Activated effector memory CD4-positive, alpha-beta T cell treated with Interleukin-2 at 50 U/mL for 16 hours (primary cell): ENCODE data around the gene RNF144A.
"Not testable (repeated sequence)": the region's sequence is repeated elsewhere in the genome, so short reads cannot be mapped to it uniquely, and the experiment has no call there.

ENCODE experiments used
- DNase-seq: peaks from one replicate; pipeline ENCODE4 v3.0.0-alpha.2; 2020

Gene RNF144A

DNA sequence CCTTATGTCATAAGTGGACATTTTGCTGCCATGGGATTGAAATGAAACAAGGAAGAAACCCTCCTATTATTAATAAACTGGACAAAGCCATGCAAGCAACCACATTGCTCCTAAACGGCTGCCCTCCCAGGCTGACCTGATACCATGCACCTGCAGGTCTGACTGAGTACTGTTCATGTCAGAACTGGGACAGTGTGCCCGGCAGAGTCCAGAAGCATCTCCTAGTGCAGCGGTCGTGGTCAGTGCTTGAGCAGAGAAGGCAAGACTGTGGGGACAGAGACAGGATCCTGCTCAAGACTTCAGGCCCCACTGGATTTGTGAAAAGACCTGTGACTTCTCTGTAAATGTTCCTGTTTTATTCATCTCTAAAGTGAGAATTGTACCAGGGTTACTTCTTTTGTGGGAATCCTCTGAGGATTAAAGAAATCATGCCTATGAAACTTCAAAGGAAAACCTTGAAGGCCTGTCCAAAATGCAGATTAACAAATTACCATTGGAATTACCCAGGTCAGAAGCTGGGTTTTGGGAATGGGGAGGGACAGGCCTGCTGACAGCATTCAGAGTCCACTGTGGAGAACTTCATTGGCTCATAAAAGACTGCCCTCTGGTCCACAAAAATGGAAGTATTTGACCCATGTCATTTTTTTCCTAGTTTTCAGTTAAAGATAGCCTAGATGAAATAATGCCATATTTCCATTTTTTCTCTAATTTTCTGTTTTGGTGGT, 13.9 kb downstream of the RNF144A start:
- DNase-seq, result no peak

GRCh38 chr2:6931753-6932152, 14.5 kb downstream of the RNF144A start:
- no peak for DNase-seq

DNA sequence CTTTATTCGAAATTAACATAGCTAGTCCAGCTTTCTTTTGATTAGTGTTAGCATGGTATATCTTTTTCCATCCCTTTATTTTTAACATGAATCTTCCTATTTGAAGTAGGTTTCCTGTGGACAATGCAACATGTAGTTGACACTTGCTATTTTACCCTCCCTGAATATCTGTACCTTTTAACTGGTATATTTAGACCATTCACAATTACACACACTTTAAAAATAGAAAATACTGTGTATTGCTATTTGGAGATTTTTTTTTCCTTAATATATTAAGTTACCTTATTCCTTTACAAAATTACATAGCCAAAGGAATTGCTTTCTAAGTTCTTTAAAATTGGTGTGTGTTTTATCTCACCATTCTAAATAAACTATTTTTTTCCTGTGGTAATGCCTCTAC, 15.0 kb downstream of the RNF144A start:
- no peak for DNase-seq

DNA sequence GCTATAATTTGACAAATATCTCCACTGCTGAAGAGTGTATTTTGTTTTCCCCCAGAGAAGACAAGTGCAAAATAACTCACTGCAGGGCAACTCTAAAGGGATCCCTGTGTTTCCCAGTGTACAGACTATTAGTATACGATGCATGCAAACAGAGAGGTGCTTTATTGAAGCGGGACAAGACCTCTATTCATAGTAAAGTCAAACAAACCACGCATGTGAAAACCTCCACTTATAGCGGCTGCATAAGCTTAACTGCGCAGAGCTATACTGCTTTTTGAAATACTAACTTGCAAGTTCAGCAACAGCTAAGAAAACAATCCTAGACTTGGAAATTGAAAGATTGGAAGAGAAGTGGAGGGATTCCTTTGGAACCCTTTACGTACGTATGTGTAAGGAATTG, 15.6 kb downstream of the RNF144A start:
- no peak for DNase-seq

DNA sequence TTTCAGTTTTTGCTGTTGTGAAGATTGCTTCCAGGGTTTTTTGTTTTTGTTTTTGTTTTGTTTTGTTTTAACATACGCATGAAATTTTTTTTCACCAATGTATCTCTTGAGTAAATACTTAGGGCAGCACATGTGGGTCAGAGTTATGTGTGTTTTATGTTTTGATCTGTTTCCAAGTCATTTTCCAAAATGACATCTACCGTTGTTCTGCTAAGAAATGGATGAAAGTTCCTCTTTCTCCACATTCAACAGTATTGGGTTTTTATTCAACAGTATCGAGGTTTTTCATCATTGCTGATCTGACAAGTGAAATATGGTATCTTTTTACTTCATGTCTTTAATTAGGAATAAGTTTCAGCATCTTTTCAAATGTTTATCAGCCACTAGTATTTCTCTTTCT, 16.7 kb downstream of the RNF144A start:
- no peak for DNase-seq

DNA sequence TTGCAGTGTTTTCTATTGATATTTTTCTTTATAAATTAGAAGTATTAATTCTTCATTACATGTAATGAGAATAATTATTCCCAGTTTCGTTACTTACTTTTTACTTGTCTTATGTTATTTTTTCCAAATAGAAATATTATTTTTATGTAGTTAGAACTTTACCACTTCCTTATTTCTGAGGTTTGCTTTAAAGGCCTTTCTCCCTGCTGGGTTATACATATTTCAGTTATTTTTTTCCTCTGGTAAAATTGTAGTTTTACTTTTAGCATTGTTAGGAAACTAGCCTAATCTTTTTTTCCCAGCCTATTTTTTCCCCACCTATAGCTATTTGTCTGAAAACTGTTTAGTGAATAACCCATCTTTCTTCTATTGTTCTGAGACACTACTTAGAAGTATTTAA, 17.1 kb downstream of the RNF144A start:
- no peak for DNase-seq

GRCh38 chr2:6934758-6935651, 17.8 kb downstream of the RNF144A start:
- DNase-seq, result no peak

DNA sequence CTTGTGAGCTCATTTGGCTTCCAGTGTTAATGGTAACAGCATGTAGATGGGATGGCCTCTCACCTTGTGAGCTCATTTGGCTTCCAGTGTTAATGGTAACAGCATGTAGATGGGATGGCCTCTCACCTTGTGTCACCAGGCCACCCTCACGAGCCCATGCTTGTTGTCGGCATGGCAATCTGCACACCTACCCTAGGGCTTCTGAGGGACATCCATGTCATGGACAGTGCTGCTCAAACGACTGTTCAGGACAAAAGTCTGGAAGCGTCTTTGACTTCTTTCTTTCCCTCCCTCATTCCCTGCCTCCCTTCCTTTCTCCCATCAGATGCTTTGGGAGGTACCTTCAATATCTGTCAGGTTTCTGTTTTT, 18.4 kb downstream of the RNF144A start:
- DNase-seq, result not testable (repeated sequence)

- no peak for DNase-seq
These were observed 19.9 kb downstream of the RNF144A start for GRCh38 chr2:6937157-6937556.

- DNase-seq, result no peak
These were observed 20.4 kb downstream of the RNF144A start for GRCh38 chr2:6937582-6937981.

DNA sequence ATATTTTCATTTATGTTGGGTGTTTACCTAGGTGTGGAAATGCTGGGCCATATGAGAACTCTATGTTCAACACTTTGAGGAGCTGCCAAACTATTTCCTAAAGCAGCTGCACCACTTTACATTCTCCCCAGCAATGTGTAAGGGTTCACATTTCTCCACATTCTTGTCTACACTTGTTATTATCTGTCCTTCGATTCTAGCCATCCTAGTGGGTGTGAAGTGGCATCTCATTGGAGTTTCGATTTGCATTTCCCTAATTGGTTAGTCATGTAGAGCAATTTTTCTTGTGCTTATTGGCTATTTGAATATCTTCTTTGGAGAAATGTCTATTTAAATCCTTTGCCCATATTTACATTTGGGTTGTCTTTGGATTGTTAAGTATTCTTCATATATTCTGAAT, 21.9 kb downstream of the RNF144A start:
- no peak for DNase-seq

DNA sequence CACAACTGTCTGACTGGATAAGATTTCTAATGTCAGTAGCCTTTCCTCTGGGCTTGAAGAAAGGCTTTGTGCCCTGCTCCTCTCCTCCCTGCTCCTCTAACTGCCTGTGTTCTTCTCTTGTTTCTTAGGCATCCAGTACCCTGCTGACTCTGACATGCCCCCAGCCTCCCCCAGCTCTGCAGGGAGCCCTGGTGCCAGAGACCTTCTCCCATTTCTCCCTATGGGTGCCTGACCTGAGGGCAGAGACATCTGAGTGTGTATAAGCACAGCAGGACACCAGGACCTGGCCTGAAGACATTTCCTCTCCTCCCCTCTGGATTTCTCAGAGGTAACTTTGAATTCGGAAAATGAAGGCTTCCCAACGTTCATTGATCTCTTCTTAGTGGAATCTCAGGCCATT, 23.6 kb downstream of the RNF144A start:
- DNase-seq, result no peak

DNA sequence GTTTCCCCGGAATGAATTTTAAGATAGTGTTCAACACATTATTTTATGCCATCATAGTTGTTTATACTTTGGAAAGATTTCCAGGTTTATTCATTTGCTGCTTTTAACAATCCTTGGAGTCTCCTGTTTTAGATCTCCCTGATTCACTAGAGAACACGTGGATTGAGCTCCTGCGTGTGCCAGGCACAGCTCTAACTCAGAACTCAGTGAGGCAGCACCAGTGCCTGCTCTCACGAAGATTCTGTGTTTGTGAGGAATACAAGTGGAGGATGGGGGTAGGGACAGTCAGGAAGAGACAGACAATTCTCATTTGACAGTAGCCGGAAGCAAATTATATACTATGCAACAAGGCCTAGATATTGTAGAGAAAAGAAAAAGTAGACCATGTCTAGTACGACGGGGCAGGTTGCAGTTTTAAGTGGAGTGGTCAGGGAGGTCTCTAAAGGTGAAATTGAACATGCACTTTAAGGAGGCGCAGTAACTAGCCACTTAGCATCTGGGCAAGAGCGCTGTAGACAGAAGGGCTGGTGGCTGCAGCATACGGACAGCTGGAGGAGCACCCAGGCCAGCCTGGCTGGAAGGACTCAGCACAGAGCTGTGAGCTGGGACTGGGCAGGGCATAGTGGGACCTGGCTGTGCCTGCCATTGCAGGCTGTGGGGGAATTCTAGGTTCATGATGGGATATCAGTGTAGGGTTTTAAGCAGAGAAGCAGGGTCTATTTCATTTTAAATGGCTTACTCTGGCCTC, 24.3 kb downstream of the RNF144A start:
- DNase-seq, result no peak

- no peak for DNase-seq
These were observed 25.6 kb downstream of the RNF144A start for GRCh38 chr2:6942848-6943247.

GRCh38 chr2:6943523-6943922, 26.3 kb downstream of the RNF144A start:
- DNase-seq, result no peak

DNA sequence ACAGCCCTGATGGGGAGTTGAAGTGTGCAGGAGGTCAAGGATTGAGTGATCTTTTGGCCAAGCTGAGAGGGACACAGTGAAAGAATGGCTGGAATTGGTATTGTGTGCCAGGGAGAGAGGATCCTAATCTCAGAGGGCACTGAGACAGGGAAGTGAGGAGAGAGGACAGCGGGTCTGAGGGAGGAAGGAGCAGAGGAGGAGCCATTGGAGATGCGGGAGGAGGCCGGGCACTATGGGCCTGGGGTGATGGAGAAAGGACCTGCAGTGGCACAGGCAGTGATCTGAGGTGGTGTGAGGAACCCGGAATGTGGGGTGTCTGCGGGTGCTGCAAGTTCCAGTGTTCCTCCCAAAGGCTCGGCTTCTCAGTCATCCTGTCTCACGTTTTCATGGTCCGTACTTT, 26.8 kb downstream of the RNF144A start:
- DNase-seq, result no peak

DNA sequence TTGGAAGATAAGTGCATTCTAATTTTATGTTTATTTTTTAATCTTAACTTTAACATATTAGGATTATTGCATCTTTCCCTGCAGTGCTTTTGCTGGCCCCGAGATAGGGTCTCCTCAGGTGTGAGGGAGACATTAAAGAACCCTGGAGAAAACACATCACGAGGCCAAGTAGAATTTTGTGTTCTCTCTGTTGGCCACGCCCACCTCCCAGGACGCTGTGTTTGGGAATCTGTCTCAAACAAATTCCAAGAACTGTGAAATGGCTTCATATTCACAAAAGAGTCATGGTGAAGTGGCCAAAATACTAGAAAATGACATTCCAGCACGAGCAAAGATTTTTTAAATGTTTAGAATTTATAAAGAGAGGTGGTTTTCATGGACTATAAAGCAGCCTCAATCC, 27.3 kb downstream of the RNF144A start:
- no peak for DNase-seq

DNA sequence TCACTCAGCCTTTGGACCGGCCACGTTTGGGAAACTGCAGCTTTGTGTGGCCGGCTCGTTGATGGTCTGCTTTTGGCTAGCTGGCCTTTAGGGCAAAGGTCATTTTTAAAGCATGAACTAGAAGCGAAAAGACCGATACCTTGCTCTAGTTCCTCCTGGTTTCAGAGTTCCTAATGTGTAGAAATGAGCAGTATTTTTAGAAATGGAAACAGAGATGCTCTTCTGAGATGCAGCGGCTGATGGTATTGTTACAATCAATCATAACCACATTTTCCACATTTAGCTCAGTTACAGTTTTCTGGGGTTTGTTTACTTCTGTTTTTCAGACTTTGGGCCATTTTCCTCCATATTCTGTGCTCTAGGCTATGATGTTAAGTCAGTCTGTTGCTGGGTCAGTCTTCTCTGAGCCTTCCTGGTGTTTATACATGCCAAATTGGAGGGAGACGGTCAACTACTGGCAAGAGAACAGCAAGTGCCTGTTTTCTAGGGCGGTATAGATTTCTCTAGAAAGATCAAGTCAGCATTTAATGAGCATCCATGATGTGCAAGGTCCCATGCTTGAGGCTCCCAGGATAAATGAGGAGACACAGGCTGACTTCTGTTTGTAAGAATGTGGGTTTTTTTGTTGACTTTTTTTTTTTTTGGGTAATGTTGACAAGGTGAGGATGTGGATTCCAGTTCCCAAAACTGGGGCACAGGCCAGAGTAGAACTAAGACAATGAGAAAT, 28.0 kb downstream of the RNF144A start:
- DNase-seq, result no peak

GRCh38 chr2:6945821-6946220, 28.6 kb downstream of the RNF144A start:
- DNase-seq, result no peak

- no peak for DNase-seq
These were observed 29.5 kb downstream of the RNF144A start for GRCh38 chr2:6946722-6947121.

DNA sequence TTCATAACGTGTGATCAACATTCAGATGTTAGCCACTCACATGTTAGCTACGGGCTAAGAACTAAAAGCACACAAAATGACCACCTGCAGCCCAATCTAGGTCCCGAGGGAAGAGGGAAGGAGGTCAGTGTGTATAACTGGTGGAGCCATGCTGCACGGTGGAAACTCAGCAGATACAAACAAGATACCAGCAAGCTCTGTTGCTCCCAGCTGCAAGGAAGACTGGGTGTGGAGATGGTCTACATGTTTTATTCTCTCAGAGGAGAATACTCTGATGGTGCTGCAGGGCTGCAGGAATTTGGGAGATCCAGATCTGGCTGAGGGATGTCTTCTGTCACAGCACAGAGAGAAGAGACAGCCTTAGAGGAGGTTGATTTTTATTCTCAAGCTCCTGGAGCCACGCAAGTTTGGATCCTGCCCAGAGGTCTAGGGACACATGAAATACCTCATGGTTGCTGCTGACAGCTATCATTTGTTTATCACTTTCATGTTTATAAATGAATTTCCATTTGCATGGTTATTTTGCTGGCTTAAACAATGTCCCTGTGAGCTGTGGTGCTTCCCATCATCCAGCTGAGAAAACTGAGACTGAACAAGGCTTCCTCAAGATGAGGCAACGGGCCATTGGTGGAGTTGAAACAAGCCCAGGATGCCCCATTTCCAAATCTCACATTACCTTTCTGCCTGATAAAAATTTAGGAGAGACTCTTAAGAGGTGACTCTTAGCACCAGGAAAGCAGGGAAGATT, 30.9 kb downstream of the RNF144A start:
- DNase-seq, result no peak

DNA sequence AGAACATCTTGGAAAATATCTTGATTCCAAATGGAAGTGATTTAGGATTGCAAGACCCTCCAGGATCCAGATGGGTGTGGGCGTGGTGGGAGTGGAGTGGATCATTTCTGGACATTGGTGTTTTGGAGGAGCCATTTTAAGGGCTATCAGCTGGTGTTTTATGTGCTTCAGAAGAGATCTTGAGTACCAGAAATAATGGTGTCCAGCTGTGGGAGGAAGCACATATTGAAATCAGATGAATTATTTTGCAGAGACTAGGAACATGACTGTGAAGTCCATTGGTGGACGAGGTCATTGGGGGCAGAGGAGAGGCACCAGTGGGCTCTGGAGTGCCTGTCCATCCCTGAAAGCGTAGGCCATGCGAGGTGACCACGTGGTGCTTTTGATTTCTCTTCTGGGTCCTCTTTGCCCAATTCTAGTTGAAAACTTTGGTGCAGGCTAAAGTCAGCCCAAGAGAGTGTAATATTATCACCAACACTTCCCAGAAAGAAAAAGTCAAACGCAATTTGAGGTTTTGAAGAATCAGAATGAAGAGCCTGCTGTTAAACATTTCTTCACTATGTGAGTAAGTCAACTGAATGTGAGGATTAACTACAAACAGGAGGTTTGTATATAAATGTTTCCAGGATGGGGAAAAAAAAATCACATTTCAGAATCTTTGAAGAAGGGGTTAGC, 31.6 kb downstream of the RNF144A start:
- DNase-seq, result no peak
